Vagina (tissue), 2 donors: ENCODE results near the gene IFI6. TPM values are rescaled to one million over a fixed set of nuclear protein-coding genes. Genes with fewer than 3 reads are reported as not detected.
A peak's percentile ranks its signal among the peaks of the same experiment; 100 is the strongest.
"Not testable (repeated sequence)": the region's sequence is repeated elsewhere in the genome, so short reads cannot be mapped to it uniquely, and the experiment has no call there.

ENCODE experiments used
- DNase-seq, 2 donors: peaks; one replicate each; pipeline ENCODE4 v3.0.0-alpha.2; 2017; ENCODE audit errors: extremely low spot score in 2 of 2
- H3K27ac ChIP-seq: fragments of 200-600 bp; sonication (generic); one replicate; pipeline ENCODE4 v1.5.1; 2019
- H3K27me3 ChIP-seq: fragments of 200-600 bp; sonication (generic); one replicate; pipeline ENCODE4 v1.5.1; 2019
- H3K36me3 ChIP-seq, 2 donors: fragments of 200-600 bp; sonication (generic); one replicate each; pipeline ENCODE4 v1.5.1; 2017 to 2019
- H3K4me1 ChIP-seq: fragments of 200-600 bp; sonication (generic); one replicate; pipeline ENCODE4 v1.5.1; 2019
- H3K4me3 ChIP-seq, 2 donors: fragments of 200-600 bp; sonication (generic); 1 replicate in 1 of 2; 2 replicates in 1 of 2; pipeline ENCODE4 v1.5.1; 2016 to 2019
- H3K9me3 ChIP-seq: fragments of 200-600 bp; sonication (generic); one replicate; pipeline ENCODE4 v1.5.1; 2019
- POLR2A ChIP-seq, 2 donors: fragments of 450-650 bp; IDR thresholded peaks; one replicate each; pipeline ENCODE4 v1.6.1; 2017; ENCODE audit warnings: antibody characterized with exemption in 2 of 2, mild to moderate bottlenecking in 2 of 2, moderate library complexity in 2 of 2
- POLR2AphosphoS5 ChIP-seq, 2 donors: sonication (generic); formaldehyde crosslinking; IDR thresholded peaks; one replicate each; pipeline ENCODE4 v1.9.0; 2017; ENCODE audit warnings: antibody characterized with exemption in 2 of 2, mild to moderate bottlenecking in 2 of 2, low read depth in 1 of 2; ENCODE audit not compliant: insufficient read depth in 1 of 2
- intact Hi-C: fragments of 100-400 bp; cut with DNase I; formaldehyde crosslinking; loops from one replicate; pipeline ENCODE4 v1.15.1; 2023
- total RNA-seq: library from RNA; depleted of rRNA; stranded (reverse); fragments of >200 nt; gene quantifications from one replicate; pipeline ENCODE4 v1.2.3, GENCODE V29; 2016
- TF ChIP-seq, protein P1 (sequence below), 3 experiments: fragments of 450-650 bp in 2 of 3; fragments of 200-600 bp in 1 of 3; sonication (generic) in 1 of 3; IDR thresholded peaks; one replicate each; pipeline ENCODE4 v1.5.1; 2017 to 2019; ENCODE audit warnings: antibody characterized with exemption in 3 of 3, mild to moderate bottlenecking in 2 of 3, moderate library complexity in 2 of 3

Gene IFI6
- total RNA-seq, 1 donor from 2014 or later: 28.2 TPM

DNA sequence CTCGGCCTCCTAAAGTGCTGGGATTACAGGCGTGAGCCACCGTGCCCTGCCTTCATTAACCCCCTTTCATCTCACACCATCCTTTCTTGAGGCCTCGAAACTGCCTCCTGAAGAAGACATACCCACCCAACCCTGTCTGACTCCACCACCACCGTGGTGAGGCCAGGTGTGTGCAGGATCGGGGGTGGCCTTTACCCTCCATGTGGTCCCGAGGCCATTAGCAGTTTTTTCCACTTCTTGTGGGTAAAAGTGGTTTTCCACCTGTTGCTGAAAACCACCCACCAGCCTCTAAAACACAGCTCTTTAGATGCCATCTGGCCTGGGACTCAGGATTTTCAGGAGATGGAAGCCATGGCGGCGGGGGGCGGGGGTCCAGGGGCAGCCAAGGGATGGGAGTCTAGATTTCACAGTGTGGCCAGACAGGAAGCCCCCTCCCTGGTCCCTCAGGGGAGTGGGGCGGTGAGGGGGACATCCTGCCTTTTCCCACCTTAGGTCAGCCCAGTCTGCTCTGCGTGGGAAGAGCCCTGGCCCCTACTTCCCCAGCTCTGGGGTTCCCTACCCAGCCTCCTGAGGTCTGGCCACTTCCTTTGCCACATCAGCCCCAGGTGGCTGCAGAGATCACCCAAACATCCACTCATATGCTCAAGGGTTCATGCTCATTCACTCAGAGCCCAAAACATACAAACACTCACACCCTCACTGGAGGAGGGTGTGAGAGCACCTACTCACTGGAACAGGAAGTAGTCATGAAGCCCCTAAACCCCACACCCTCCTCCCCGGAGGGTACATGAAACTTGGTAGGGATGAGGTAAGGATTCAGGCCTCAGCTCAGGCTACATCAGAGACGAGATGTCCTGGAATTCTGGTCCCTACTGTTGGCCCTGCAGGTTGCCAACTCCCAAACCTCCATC lies 39.4 kb downstream of the IFI6 start:
- H3K4me1 ChIP-seq: peaks cover 47% of the 10 kb centered on the region
- intact Hi-C loops: no loop called here
- DNase-seq: no peak
- no peaks in the 10 kb centered on the region for H3K36me3 ChIP-seq
- no peaks in the 10 kb centered on the region for H3K27me3 ChIP-seq
- H3K9me3 ChIP-seq: no peaks in the 10 kb centered on the region
- peak overlapping the region; percentile 65 for H3K27ac ChIP-seq
- no peak for TF ChIP-seq POLR2AphosphoS5 (IDR thresholded peaks at IDR 0.05; ENCODE audit: insufficient read depth in 1 of 2, low read depth in 1 of 2)
- no peak for TF ChIP-seq POLR2A (IDR thresholded peaks at IDR 0.05)
- TF ChIP-seq, protein P1, sequence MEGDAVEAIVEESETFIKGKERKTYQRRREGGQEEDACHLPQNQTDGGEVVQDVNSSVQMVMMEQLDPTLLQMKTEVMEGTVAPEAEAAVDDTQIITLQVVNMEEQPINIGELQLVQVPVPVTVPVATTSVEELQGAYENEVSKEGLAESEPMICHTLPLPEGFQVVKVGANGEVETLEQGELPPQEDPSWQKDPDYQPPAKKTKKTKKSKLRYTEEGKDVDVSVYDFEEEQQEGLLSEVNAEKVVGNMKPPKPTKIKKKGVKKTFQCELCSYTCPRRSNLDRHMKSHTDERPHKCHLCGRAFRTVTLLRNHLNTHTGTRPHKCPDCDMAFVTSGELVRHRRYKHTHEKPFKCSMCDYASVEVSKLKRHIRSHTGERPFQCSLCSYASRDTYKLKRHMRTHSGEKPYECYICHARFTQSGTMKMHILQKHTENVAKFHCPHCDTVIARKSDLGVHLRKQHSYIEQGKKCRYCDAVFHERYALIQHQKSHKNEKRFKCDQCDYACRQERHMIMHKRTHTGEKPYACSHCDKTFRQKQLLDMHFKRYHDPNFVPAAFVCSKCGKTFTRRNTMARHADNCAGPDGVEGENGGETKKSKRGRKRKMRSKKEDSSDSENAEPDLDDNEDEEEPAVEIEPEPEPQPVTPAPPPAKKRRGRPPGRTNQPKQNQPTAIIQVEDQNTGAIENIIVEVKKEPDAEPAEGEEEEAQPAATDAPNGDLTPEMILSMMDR (IDR thresholded peaks at IDR 0.05): no peak
- no peak overlapping the region for H3K4me3 ChIP-seq

DNA sequence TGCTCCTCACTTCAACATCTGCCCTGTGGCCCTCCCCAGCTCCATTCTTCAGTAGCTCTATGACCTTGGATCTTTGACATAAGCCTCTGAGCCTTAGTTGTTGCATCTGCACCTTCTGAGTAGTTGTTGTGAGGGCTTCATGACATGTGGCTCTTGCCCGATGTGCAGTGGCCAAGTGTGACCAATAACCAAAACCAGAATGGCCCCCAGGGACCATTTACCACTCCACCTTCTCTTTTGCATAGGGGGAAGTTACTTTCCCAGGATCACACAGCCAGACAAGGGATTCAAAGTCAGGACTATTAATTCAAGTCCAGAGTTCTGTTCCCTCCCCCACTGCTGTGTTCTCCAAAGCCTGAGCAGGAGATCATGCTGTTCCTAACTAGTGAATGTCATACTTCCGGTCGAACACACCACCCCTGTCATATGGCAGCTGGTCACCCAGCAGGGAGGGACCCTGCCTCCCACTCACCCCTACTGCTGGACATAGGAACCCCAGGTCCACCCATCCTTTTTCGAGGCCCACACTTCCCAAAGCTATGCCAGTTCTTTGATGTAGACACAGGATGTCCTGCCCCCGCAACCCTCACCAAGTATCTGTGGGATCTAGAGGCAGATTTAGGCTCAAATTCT lies 41.0 kb downstream of the IFI6 start:
- intact Hi-C loops: no loop called here
- DNase-seq: no peak
- peaks cover 47% of the 10 kb centered on the region for H3K4me1 ChIP-seq

DNA sequence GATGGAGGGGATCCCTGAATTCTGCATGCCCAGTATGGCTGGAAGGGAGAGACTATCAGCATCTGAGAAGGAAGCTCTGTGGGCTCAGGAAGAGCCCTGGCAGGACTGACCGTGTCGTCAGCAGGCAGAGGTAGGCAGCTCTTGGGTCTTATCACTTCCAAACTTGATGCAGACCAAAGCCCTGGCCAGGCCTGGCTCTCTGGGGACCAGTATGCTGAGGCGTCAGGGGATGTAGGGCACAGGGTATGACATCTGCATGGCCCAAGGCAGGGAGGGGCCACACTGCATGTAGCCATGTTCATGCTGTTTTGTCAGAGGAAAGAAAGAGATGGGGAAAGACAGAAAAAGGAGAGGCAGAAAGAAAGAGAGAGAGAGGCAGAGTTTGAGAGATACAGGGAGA lies 43.3 kb downstream of the IFI6 start:
- Histone ChIP-seq H3K4me3 (no peak overlapping the region), H3K4me1 (peaks cover 34% of the 10 kb centered on the region), H3K9me3 (no peaks in the 10 kb centered on the region), H3K36me3 (no peaks in the 10 kb centered on the region), H3K27me3 (no peaks in the 10 kb centered on the region), H3K27ac (peak overlapping the region; percentile 57)
- no peak for DNase-seq
- TF ChIP-seq, protein P1 (IDR thresholded peaks at IDR 0.05): no peak
- TF ChIP-seq POLR2A (IDR thresholded peaks at IDR 0.05) (no peak), POLR2AphosphoS5 (IDR thresholded peaks at IDR 0.05; ENCODE audit: insufficient read depth in 1 of 2, low read depth in 1 of 2) (no peak)
- intact Hi-C loops: no loop called here

More for the DNA sequence above, 41.0 kb downstream of the IFI6 start:
- H3K36me3 ChIP-seq: no peaks in the 10 kb centered on the region
- H3K27ac ChIP-seq: peak overlapping the region; percentile 65
- no peaks in the 10 kb centered on the region for H3K9me3 ChIP-seq
- TF ChIP-seq POLR2A (IDR thresholded peaks at IDR 0.05): no peak
- TF ChIP-seq POLR2AphosphoS5 (IDR thresholded peaks at IDR 0.05; ENCODE audit: insufficient read depth in 1 of 2, low read depth in 1 of 2): peak; percentile 23 to 62
- no peak overlapping the region for H3K4me3 ChIP-seq
- no peaks in the 10 kb centered on the region for H3K27me3 ChIP-seq

DNA sequence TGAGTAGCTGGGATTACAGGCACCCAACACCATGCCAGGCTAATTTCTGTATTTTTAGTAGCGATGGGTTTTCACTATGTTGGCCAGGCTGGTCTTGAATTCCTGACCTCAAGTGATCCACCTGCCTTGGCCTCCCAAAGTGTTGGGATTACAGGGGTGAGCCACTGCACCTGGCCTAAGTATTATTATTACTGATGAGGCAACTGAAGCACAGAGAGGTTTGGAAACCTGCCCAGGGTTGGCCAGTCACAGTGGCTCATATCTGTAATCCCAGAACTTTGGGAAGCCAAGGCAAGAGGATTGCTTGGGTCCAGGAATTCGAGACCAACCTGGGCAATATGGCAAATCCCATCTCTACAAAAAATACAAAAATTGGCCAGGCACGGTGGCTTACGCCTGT lies 44.3 kb downstream of the IFI6 start:
- peaks cover 24% of the 10 kb centered on the region for H3K4me1 ChIP-seq
- H3K9me3 ChIP-seq, H3K27ac ChIP-seq, H3K27me3 ChIP-seq, intact Hi-C loops, H3K4me3 ChIP-seq, H3K36me3 ChIP-seq, DNase-seq: not testable (repeated sequence)

DNA sequence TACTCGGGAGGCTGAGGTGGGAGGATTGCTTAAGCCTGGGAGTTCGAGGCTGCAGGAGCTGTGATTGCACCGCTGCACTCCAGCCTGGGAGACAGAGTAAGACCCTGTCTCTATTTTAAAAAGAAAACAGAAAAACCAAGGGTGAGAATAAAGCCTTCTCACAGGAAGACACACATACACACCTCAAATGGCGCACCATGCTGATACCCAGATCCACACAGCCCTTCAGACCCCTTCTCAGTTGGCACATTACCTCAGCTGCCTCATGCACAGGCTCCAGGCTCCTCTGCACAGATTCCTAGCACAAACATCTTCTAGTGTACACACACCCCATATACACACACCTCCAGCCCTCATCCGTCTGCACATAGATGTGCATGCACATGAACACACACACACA lies 44.9 kb downstream of the IFI6 start:
- TF ChIP-seq POLR2AphosphoS5 (IDR thresholded peaks at IDR 0.05; ENCODE audit: insufficient read depth in 1 of 2, low read depth in 1 of 2): no peak
- TF ChIP-seq, protein P1 (IDR thresholded peaks at IDR 0.05): no peak
- no peak for TF ChIP-seq POLR2A (IDR thresholded peaks at IDR 0.05)
- no peaks in the 10 kb centered on the region for H3K9me3 ChIP-seq
- no peak overlapping the region for H3K27ac ChIP-seq
- H3K36me3 ChIP-seq: no peaks in the 10 kb centered on the region
- no peak overlapping the region for H3K4me3 ChIP-seq
- intact Hi-C loops: no loop called here
- DNase-seq: no peak
- no peaks in the 10 kb centered on the region for H3K27me3 ChIP-seq
- peaks cover 20% of the 10 kb centered on the region for H3K4me1 ChIP-seq
